Epithelial cell of esophagus (primary cell): ENCODE data around the gene ITGB7.

Experiments used
- DNase-seq: peaks from one replicate; pipeline ENCODE4 v3.0.0; 2010; ENCODE audit warnings: low read depth
- H3K4me3 ChIP-seq: 2 replicates; pipeline ENCODE4 v1.5.1; 2011; ENCODE audit warnings: mild to moderate bottlenecking, low read length, control low read depth
- TF ChIP-seq, protein P1 (sequence below): IDR thresholded peaks from 2 replicates; pipeline ENCODE4 v1.5.1; 2011; ENCODE audit warnings: low read depth, mild to moderate bottlenecking, low read length, control low read depth, inconsistent platforms; ENCODE audit not compliant: insufficient read depth; ENCODE audit errors: missing control alignments

The ITGB7 gene

GRCh38 chr12:53196486-53196885 lies 10.6 kb downstream of the ITGB7 start:
- DNase-seq: no peak
- no peak overlapping the region for H3K4me3 ChIP-seq
- TF ChIP-seq, protein P1, sequence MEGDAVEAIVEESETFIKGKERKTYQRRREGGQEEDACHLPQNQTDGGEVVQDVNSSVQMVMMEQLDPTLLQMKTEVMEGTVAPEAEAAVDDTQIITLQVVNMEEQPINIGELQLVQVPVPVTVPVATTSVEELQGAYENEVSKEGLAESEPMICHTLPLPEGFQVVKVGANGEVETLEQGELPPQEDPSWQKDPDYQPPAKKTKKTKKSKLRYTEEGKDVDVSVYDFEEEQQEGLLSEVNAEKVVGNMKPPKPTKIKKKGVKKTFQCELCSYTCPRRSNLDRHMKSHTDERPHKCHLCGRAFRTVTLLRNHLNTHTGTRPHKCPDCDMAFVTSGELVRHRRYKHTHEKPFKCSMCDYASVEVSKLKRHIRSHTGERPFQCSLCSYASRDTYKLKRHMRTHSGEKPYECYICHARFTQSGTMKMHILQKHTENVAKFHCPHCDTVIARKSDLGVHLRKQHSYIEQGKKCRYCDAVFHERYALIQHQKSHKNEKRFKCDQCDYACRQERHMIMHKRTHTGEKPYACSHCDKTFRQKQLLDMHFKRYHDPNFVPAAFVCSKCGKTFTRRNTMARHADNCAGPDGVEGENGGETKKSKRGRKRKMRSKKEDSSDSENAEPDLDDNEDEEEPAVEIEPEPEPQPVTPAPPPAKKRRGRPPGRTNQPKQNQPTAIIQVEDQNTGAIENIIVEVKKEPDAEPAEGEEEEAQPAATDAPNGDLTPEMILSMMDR: no peak

- peak; percentile 39 for DNase-seq
- no peak overlapping the region for H3K4me3 ChIP-seq
- TF ChIP-seq, protein P1: no peak
Observed at GRCh38 chr12:53195516-53196420, 11.3 kb downstream of the ITGB7 start.

- no peak overlapping the region for H3K4me3 ChIP-seq
- no peak for DNase-seq
- TF ChIP-seq, protein P1: no peak
Observed at GRCh38 chr12:53194973-53195372, 12.1 kb downstream of the ITGB7 start.

GRCh38 chr12:53193985-53194716 lies 12.9 kb downstream of the ITGB7 start:
- no peak for DNase-seq
- H3K4me3 ChIP-seq: no peak overlapping the region
- TF ChIP-seq, protein P1: no peak

DNA sequence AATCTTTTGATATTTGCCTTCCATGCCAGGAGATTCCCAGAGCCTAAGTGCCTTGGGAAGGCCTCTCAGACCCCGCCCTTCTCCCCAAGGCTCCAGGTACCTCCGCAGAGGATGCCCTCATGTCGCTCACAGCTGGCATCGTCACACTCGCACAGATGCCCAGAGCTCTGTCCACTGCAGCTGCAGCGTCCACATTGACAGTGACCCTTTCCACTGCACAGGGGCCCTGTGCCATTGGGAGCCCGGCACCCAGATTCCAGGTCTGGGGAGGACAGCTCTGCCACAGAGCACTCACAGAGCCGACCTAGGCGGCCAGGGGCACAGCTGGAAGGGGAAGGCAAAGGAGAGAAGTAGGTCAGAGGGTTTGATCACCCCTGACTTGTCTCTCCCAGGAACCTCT lies 14.0 kb downstream of the ITGB7 start:
- TF ChIP-seq, protein P1: no peak
- no peak overlapping the region for H3K4me3 ChIP-seq
- no peak for DNase-seq

- TF ChIP-seq, protein P1: no peak
- DNase-seq: no peak
- H3K4me3 ChIP-seq: no peak overlapping the region
Observed at GRCh38 chr12:53192531-53193021, 14.5 kb downstream of the ITGB7 start.
